Left ventricle myocardium inferior (tissue), 1 donor: ENCODE results near the gene ZBTB25. TPM values are rescaled to one million over a fixed set of nuclear protein-coding genes. Genes with fewer than 3 reads are reported as not detected.

ENCODE experiments used
- DNase-seq: peaks from one replicate; pipeline ENCODE4 v3.0.0-alpha.2; 2020
- H3K27ac ChIP-seq: fragments of 200-600 bp; replicated peaks from 2 replicates; pipeline ENCODE4 v1.8.0; 2021
- H3K27me3 ChIP-seq: fragments of 200-600 bp; 2 replicates; pipeline ENCODE4 v1.8.0; 2021; ENCODE audit warnings: low read depth
- H3K36me3 ChIP-seq: fragments of 200-600 bp; 2 replicates; pipeline ENCODE4 v1.8.0; 2021
- H3K4me1 ChIP-seq: fragments of 200-600 bp; 2 replicates; pipeline ENCODE4 v1.8.0; 2021
- H3K4me3 ChIP-seq: fragments of 200-600 bp; 2 replicates; pipeline ENCODE4 v1.8.0; 2021; ENCODE audit warnings: mild to moderate bottlenecking, moderate library complexity
- H3K9me3 ChIP-seq: fragments of 200-600 bp; replicated peaks from 2 replicates; pipeline ENCODE4 v1.8.0; 2021
- intact Hi-C: fragments of 100-400 bp; cut with micrococcal nuclease; formaldehyde crosslinking; loops from one replicate; pipeline ENCODE4 v1.11.0; 2022
- total RNA-seq: library from RNA; stranded (reverse); fragmentation: NEBNext Ultra II Directional; extraction: Animal tissue kit (Norgen Biotek cat#: 25700); gene quantifications from one replicate; pipeline ENCODE4 v1.2.1, GENCODE V29; 2021
- TF ChIP-seq, protein P1 (sequence below): fragments of 200-600 bp; IDR thresholded peaks from 2 replicates; pipeline ENCODE4 v1.8.0; 2021; ENCODE audit warnings: antibody characterized with exemption, mild to moderate bottlenecking, borderline replicate concordance
- donor health status: DM: no; HTN: yes; CAD: no; lungs with severe emphysema.

The ZBTB25 gene
- total RNA-seq, 1 donor from 2014 or later, result 20.8 TPM

DNA sequence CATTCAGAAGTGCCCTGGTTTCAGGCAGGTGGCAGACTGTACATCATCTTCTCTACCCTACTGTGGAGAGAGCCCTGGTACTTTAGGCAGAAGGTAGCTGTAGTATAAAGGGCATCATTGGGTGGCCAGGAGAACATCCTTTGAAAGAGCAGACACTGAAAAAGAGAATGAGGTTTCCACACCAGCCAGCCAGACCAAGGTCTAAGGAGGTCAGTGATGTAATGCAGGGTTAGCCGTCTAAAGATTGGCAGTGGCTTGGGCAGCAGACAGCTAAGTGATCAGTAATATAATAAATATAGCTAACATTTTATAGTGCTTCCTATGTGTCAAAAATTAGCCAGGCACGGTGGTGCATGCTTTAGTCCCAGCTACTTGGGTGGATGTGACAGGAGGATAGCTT is 12.0 kb downstream of the ZBTB25 start:
- no peak for DNase-seq
- TF ChIP-seq, protein P1, sequence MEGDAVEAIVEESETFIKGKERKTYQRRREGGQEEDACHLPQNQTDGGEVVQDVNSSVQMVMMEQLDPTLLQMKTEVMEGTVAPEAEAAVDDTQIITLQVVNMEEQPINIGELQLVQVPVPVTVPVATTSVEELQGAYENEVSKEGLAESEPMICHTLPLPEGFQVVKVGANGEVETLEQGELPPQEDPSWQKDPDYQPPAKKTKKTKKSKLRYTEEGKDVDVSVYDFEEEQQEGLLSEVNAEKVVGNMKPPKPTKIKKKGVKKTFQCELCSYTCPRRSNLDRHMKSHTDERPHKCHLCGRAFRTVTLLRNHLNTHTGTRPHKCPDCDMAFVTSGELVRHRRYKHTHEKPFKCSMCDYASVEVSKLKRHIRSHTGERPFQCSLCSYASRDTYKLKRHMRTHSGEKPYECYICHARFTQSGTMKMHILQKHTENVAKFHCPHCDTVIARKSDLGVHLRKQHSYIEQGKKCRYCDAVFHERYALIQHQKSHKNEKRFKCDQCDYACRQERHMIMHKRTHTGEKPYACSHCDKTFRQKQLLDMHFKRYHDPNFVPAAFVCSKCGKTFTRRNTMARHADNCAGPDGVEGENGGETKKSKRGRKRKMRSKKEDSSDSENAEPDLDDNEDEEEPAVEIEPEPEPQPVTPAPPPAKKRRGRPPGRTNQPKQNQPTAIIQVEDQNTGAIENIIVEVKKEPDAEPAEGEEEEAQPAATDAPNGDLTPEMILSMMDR, result no peak
- H3K36me3 ChIP-seq, result peaks cover 35% of the 10 kb centered on the region
- no peaks in the 10 kb centered on the region for H3K9me3 ChIP-seq
- peak overlapping the region; percentile 9 for H3K27ac ChIP-seq
- no peaks in the 10 kb centered on the region for H3K27me3 ChIP-seq
- peaks cover 45% of the 10 kb centered on the region for H3K4me1 ChIP-seq
- intact Hi-C loops, result no loop called here
- H3K4me3 ChIP-seq, result no peak overlapping the region

DNA sequence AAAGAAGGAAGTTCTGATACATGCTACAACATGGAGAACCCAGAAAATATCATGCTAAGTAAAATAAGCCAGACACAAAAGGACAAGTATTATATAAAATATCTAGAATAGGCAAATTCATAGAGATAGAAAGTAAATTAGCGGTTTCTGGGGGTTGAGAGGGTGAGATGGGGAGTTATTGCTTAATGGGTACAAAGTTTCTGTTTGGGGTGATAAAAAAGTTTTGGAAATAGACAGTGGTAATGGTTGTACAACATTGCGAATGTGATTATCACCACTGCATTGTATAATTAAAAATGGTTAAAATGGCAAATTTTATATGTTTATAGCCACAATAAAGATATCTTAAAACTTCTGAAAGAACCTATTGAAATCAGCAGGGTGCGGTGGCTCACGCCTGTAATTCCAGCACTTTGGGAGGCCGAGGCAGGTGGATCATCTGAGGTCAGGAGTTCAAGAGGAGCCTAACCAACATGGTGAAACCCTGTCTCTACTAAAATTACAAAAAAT is 15.0 kb downstream of the ZBTB25 start:
- no peak for DNase-seq
- peaks cover 49% of the 10 kb centered on the region for H3K36me3 ChIP-seq
- no peak overlapping the region for H3K4me3 ChIP-seq
- no peak overlapping the region for H3K27ac ChIP-seq
- no peaks in the 10 kb centered on the region for H3K27me3 ChIP-seq
- intact Hi-C loops, result no loop called here
- H3K4me1 ChIP-seq, result peaks cover 33% of the 10 kb centered on the region
- H3K9me3 ChIP-seq, result no peaks in the 10 kb centered on the region
- TF ChIP-seq, protein P1, result no peak

GRCh38 chr14:64478634-64479250 is 24.9 kb downstream of the ZBTB25 start:
- H3K36me3 ChIP-seq, result no peaks in the 10 kb centered on the region
- H3K27me3 ChIP-seq, result no peaks in the 10 kb centered on the region
- DNase-seq, result no peak
- no peak overlapping the region for H3K27ac ChIP-seq
- H3K4me3 ChIP-seq, result no peak overlapping the region
- intact Hi-C loops, result loop anchor here (10.0 kb wide), 2 partner anchors 54 to 134 kb away; no protein-coding TSS in a partner anchor
- no peaks in the 10 kb centered on the region for H3K4me1 ChIP-seq
- H3K9me3 ChIP-seq, result no peaks in the 10 kb centered on the region
- TF ChIP-seq, protein P1, result peak; percentile 57

DNA sequence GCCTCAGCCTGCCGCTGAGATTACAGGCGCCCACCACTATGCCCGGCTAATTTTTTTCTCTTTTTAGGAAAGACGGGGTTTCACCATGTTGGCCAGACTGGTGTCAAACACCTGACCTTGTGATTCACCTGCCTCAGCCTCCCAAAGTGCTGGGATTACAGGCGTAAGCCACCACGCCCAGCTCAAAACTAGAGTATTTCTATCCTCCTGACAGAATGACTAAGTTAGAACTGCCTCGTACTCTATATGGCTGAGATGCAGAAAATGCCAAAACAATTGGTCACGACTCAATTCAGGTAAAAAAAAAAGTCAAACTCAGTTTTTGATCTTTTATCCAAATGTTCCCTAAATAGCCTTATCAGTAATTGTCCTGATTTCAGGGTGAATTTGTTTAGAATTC is 27.2 kb downstream of the ZBTB25 start:
- H3K36me3 ChIP-seq, result no peaks in the 10 kb centered on the region
- no peak for DNase-seq
- no peak overlapping the region for H3K4me3 ChIP-seq
- no peaks in the 10 kb centered on the region for H3K27me3 ChIP-seq
- no peak overlapping the region for H3K27ac ChIP-seq
- intact Hi-C loops, result loop anchor here (10.0 kb wide), 2 partner anchors 52 to 132 kb away; no protein-coding TSS in a partner anchor
- no peaks in the 10 kb centered on the region for H3K4me1 ChIP-seq
- TF ChIP-seq, protein P1, result no peak
- H3K9me3 ChIP-seq, result no peaks in the 10 kb centered on the region

DNA sequence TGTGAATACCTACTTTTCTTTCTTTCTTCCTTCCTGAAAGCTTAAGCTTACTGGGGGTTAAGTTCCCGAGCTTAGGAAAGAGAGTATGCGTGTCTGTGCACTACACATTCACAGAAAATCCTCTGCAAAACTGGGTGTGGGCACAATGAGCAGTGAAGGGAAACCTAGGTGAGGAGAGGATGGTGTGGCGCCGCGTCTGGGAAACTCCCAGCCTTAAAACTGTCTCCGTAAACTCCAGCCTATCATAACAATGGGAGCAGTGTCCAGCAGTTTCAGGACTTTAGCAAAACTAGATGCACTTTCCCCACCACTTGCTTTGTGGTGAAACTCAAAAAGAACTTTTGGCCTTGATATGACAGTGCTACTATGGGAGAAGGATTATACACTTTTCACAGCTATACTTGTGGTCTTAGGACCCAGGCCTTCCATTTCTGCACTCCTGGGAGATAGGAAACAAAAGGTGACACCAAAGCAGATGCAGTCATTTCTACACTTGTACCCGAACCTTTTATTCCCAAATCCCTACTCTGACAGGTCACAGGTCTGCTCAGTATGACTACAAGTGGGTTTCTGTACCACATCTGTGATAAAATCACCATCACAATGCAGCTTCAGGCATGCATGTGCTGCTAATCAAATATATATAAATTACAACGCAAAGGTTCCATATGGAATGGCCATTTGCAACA is 27.9 kb downstream of the ZBTB25 start:
- no peak for DNase-seq
- no peaks in the 10 kb centered on the region for H3K36me3 ChIP-seq
- H3K27ac ChIP-seq, result no peak overlapping the region
- no peak overlapping the region for H3K4me3 ChIP-seq
- no peaks in the 10 kb centered on the region for H3K4me1 ChIP-seq
- intact Hi-C loops, result loop anchor here (10.0 kb wide), 2 partner anchors 51 to 131 kb away; no protein-coding TSS in a partner anchor
- TF ChIP-seq, protein P1, result no peak
- no peaks in the 10 kb centered on the region for H3K9me3 ChIP-seq
- H3K27me3 ChIP-seq, result no peaks in the 10 kb centered on the region
